OCI-LY7 (cell line): ENCODE data around the gene VSX2. TPM values are rescaled to one million over a fixed set of nuclear protein-coding genes. Genes with fewer than 3 reads are reported as not detected.
A peak's percentile ranks its signal among the peaks of the same experiment; 100 is the strongest.

Source experiments
- Bru-seq: library from RNA; stranded (reverse); fragments of 400-500 nt; gene quantifications from one replicate; lab custom pipeline; 2021; lab: Mats Ljungman, UMichigan
- BruChase-seq, 2 experiments: library from RNA; stranded (reverse); fragments of 400-500 nt; gene quantifications; one replicate each; lab custom pipeline; 2021; lab: Mats Ljungman, UMichigan
- BruUV-seq: library from RNA; stranded (reverse); fragments of 400-500 nt; replicated peaks from 2 replicates; lab custom pipeline; 2021; lab: Mats Ljungman, UMichigan
- CTCF ChIA-PET: fragments of 300-600 bp; sonication (Branson Sonifier 250); formaldehyde crosslinking; loops from one replicate; lab custom pipeline; 2022; ENCODE audit warnings: antibody characterized with exemption; ENCODE audit not compliant: unreplicated experiment; lab: Charles Lee
- POLR2A ChIA-PET: fragments of 300-600 bp; sonication (Branson Sonifier 250); formaldehyde crosslinking; loops from one replicate; lab custom pipeline; 2022; ENCODE audit warnings: antibody characterized with exemption; lab: Charles Lee
- DNase-seq: peaks from one replicate; pipeline ENCODE4 v3.0.0-alpha.2; 2015; ENCODE audit warnings: low spot score
- H2AFZ ChIP-seq: fragments of 200-600 bp; sonication (generic), shearing (Covaris generic); 2 replicates; pipeline ENCODE4 v1.6.1; 2014; ENCODE audit warnings: mild to moderate bottlenecking, antibody characterized with exemption, low read length, moderate library complexity
- H3K27ac ChIP-seq: fragments of 200-600 bp; sonication (generic); 2 replicates; pipeline ENCODE4 v1.5.1; 2014; ENCODE audit warnings: mixed run types, low read depth, mild to moderate bottlenecking, moderate library complexity, low read length, inconsistent platforms; ENCODE audit not compliant: poor library complexity, severe bottlenecking
- H3K36me3 ChIP-seq: fragments of 200-600 bp; sonication (generic); 2 replicates; pipeline ENCODE4 v1.6.1; 2014; ENCODE audit warnings: mild to moderate bottlenecking, antibody characterized with exemption, low read length, moderate library complexity, mixed read lengths; ENCODE audit not compliant: insufficient read depth
- H3K4me1 ChIP-seq: fragments of 200-600 bp; sonication (generic); 2 replicates; pipeline ENCODE4 v1.5.1; 2014; ENCODE audit warnings: mild to moderate bottlenecking, low read length; ENCODE audit not compliant: insufficient read depth, poor library complexity, severe bottlenecking
- H3K4me2 ChIP-seq: fragments of 200-600 bp; sonication (generic); 2 replicates; pipeline ENCODE4 v1.6.1; 2014; ENCODE audit warnings: mild to moderate bottlenecking, low read length
- H3K4me3 ChIP-seq: fragments of 200-600 bp; sonication (generic); 2 replicates; pipeline ENCODE4 v1.5.1; 2014; ENCODE audit warnings: mild to moderate bottlenecking, low read depth, low read length; ENCODE audit not compliant: poor library complexity, severe bottlenecking
- H3K79me2 ChIP-seq: fragments of 200-600 bp; sonication (generic); 2 replicates; pipeline ENCODE4 v1.6.1; 2016; ENCODE audit warnings: low read depth, mild to moderate bottlenecking, low read length, moderate library complexity, mixed read lengths; ENCODE audit not compliant: insufficient read depth
- H3K9me2 ChIP-seq: fragments of 200-600 bp; sonication (generic); 2 replicates; pipeline ENCODE4 v1.6.1; 2016; ENCODE audit warnings: mild to moderate bottlenecking, low read length, mixed read lengths; ENCODE audit not compliant: insufficient read depth
- H3K9me3 ChIP-seq: fragments of 200-600 bp; sonication (generic); 2 replicates; pipeline ENCODE4 v1.6.1; 2014; ENCODE audit warnings: mild to moderate bottlenecking, mixed run types, low read length, mixed read lengths
- H4K20me1 ChIP-seq: fragments of 200-600 bp; sonication (generic); 2 replicates; pipeline ENCODE4 v1.6.1; 2014; ENCODE audit warnings: mild to moderate bottlenecking, antibody characterized with exemption, low read length, moderate library complexity, mixed read lengths; ENCODE audit not compliant: insufficient read depth
- CTCF ChIP-seq: fragments of 200-600 bp; sonication (generic); conservative IDR thresholded peaks from 2 replicates; pipeline ENCODE4 v1.5.1; 2014; ENCODE audit warnings: mild to moderate bottlenecking, antibody characterized with exemption, low read length, moderate library complexity, mixed read lengths
- EZH2phosphoT487 ChIP-seq: fragments of 200-600 bp; sonication (generic); IDR thresholded peaks from 2 replicates; pipeline ENCODE4 v1.6.1; 2018; ENCODE audit warnings: low read depth, borderline replicate concordance, mild to moderate bottlenecking, mixed run types, antibody characterized with exemption, low read length, moderate library complexity, mixed read lengths
- intact Hi-C: fragments of 100-400 bp; cut with micrococcal nuclease; formaldehyde crosslinking; loops from one replicate; pipeline ENCODE4 v1.10.0; 2022; ENCODE audit not compliant: unreplicated experiment
- long read RNA-seq: library from polyadenylated mRNA; stranded (forward); transcript quantifications from one replicate; pipeline ENCODE4 v2.0.0, GENCODE V29; 2022
- total RNA-seq, 2 experiments: library from RNA; depleted of rRNA in 1 of 2; stranded (reverse); fragments of >200 nt in 1 of 2; shearing (Covaris generic) in 1 of 2; gene quantifications; 2 replicates each; pipeline ENCODE4 v1.2.3, GENCODE V29; 2014 to 2022

The VSX2 gene
- not detected in 2 replicates for total RNA-seq (2014; rRNA removed; shearing (Covaris generic))
- not detected in 2 replicates for total RNA-seq (2022)
- Bru-seq, nascent RNA = not detected
- BruChase-seq, experiment 1, labeled RNA remaining after a 6-hour chase = percentile 6 among the genes with signal in this experiment
- BruChase-seq, experiment 2, labeled RNA remaining after a 2-hour chase = not detected
- long read RNA-seq = 0 reads

- POLR2A ChIA-PET = no interaction called here
- Histone ChIP-seq H3K79me2 (no peaks in the 10 kb centered on the region), H4K20me1 (no peaks in the 10 kb centered on the region), H3K4me1 (no peaks in the 10 kb centered on the region), H2AFZ (no peak within 1 kb of the TSS), H3K9me3 (no peaks in the 10 kb centered on the region), H3K9me2 (no peaks in the 10 kb centered on the region), H3K36me3 (no peaks in the 10 kb centered on the region), H3K4me3 (no peak within 1 kb of the TSS), H3K4me2 (no peak within 1 kb of the TSS), H3K27ac (no peak within 1 kb of the TSS)
- CTCF ChIA-PET = no interaction called here
- DNase-seq = no peak
- TF ChIP-seq EZH2phosphoT487 (no peak), CTCF (no peak)
- intact Hi-C loops = no loop called here
- BruUV-seq = no TSS peak
These were observed at the start of gene VSX2 for GRCh38 chr14:74238974-74239847. TSS of gene VSX2 (plus strand) at chr14:74239449. CDS start at chr14:74239562, 113 bp downstream.

GRCh38 chr14:74190927-74191575 is 48.2 kb upstream of the VSX2 start:
- Histone ChIP-seq H3K4me2 (no peak overlapping the region), H3K9me2 (no peaks in the 10 kb centered on the region), H3K27ac (no peak overlapping the region), H3K36me3 (no peaks in the 10 kb centered on the region), H3K4me3 (no peak overlapping the region), H3K4me1 (no peaks in the 10 kb centered on the region), H2AFZ (no peak overlapping the region), H3K9me3 (no peaks in the 10 kb centered on the region), H3K79me2 (no peaks in the 10 kb centered on the region), H4K20me1 (no peaks in the 10 kb centered on the region)
- POLR2A ChIA-PET = interaction anchor here (0.6 kb wide), 1 partner anchor 51 kb away, joined by 3 read pairs; no protein-coding TSS in a partner anchor
- no peak for DNase-seq
- TF ChIP-seq EZH2phosphoT487 (no peak), CTCF (no peak)
- BruUV-seq = no TSS peak
- CTCF ChIA-PET = interaction anchor here (0.6 kb wide), 1 partner anchor 421 kb away, joined by 3 read pairs; the partner anchor contains the start of gene LTBP2
- intact Hi-C loops = no loop called here
